IMR-90 (cell line): Measurements from ENCODE around the gene BRF1.

Experiments
- CEBPB ChIP-seq: IDR thresholded peaks from 2 replicates; pipeline ENCODE4 v1.6.1; 2012; ENCODE audit warnings: low read depth, low read length, improper control_type of control experiment
- CTCF ChIP-seq: conservative IDR thresholded peaks from 2 replicates; pipeline ENCODE4 v1.5.1; 2012; ENCODE audit warnings: mild to moderate bottlenecking, low read depth, low read length, improper control_type of control experiment
- ELK1 ChIP-seq: fragments of 150-350 bp; IDR thresholded peaks from 2 replicates; pipeline ENCODE4 v1.6.1; 2016; ENCODE audit warnings: low read depth, mild to moderate bottlenecking, low read length, moderate library complexity, borderline replicate concordance
- FOS ChIP-seq: fragments of 150-350 bp; IDR thresholded peaks from 2 replicates; pipeline ENCODE4 v1.6.1; 2016; ENCODE audit warnings: low read depth, low read length
- MAZ ChIP-seq: IDR thresholded peaks from 2 replicates; pipeline ENCODE4 v1.6.1; 2012; ENCODE audit warnings: low read depth, mild to moderate bottlenecking, low read length, improper control_type of control experiment, moderate library complexity, borderline replicate concordance
- MXI1 ChIP-seq: IDR thresholded peaks from 2 replicates; pipeline ENCODE4 v1.6.1; 2012; ENCODE audit warnings: low read depth, mild to moderate bottlenecking, low read length, moderate library complexity, borderline replicate concordance
- POLR2A ChIP-seq: IDR thresholded peaks from 2 replicates; pipeline ENCODE4 v1.6.1; 2012; ENCODE audit warnings: mild to moderate bottlenecking, low read depth, low read length
- RCOR1 ChIP-seq: IDR thresholded peaks from 2 replicates; pipeline ENCODE4 v1.6.1; 2012; ENCODE audit warnings: mild to moderate bottlenecking, low read length, improper control_type of control experiment; ENCODE audit not compliant: insufficient replicate concordance
- RFX5 ChIP-seq: IDR thresholded peaks from 2 replicates; pipeline ENCODE4 v1.8.0; 2012; ENCODE audit warnings: low read depth, mild to moderate bottlenecking, low read length, moderate library complexity
- SMC3 ChIP-seq: fragments of 150-350 bp; IDR thresholded peaks from 2 replicates; pipeline ENCODE4 v1.6.1; 2016; ENCODE audit warnings: low read depth, mild to moderate bottlenecking, antibody characterized with exemption, low read length, moderate library complexity
- USF2 ChIP-seq: fragments of 150-350 bp; IDR thresholded peaks from 2 replicates; pipeline ENCODE4 v1.6.1; 2017; ENCODE audit warnings: mild to moderate bottlenecking, antibody characterized with exemption, low read length, low read depth

GRCh38 chr14:105204206-105204930 lies 96.4 kb downstream of the BRF1 start:
- TF ChIP-seq CTCF (no peak), RFX5 (no peak), MXI1 (no peak), POLR2A (no peak), CEBPB (no peak), ELK1 (no peak), SMC3 (no peak), USF2 (peak; percentile 72; the same call in 1 of the 2 replicates), RCOR1 (no peak), FOS (no peak), MAZ (no peak)
